ENCODE results near the gene LOXL3. TPM values are rescaled to one million over a fixed set of nuclear protein-coding genes. Genes with fewer than 3 reads are reported as not detected.

LOXL3 gene
- total RNA-seq, 1 experiment from 2014 or later, result 4.1 TPM

GRCh38 chr2:74576863-74577229 lies 23.1 kb upstream of the LOXL3 start:
- ChIA-PET RAD21 (ENCODE audit: low non-redundant PET in 1 of 2, low total read pairs in 2 of 2, uncharacterized antibody in 2 of 2, unreplicated experiment in 2 of 2) (interaction anchor here in 1 of 2 experiments (0.6 kb wide), 1 partner anchor 1056 kb away, joined by 3 read pairs; no protein-coding TSS in a partner anchor), POLR2A (no interaction called here), CTCF (no interaction called here)
- Histone ChIP-seq H3K36me3 (ENCODE audit: control insufficient read depth in 1 of 2, insufficient read depth in 2 of 2, low read length in 2 of 2) (peaks cover 0 to 2% of the 10 kb centered on the region in 2 experiments; a peak in 1 of 4 replicates), H2AFZ (ENCODE audit: low read depth, low read length, poor library complexity, severe bottlenecking) (no peak overlapping the region), H3K9ac (ENCODE audit: low read length) (no peak overlapping the region), H3K27me3 (ENCODE audit: insufficient read depth, low read length) (no peaks in the 10 kb centered on the region), H3K4me2 (ENCODE audit: low read length) (no peak overlapping the region), H3K27ac (ENCODE audit: low read depth, low read length) (no peak overlapping the region), H4K20me1 (ENCODE audit: insufficient read depth) (no peaks in the 10 kb centered on the region), H3K9me3 (ENCODE audit: control insufficient read depth in 1 of 2, insufficient read depth in 1 of 2, low read depth in 1 of 2, low read length in 2 of 2) (no peaks in the 10 kb centered on the region), H3K9me2 (ENCODE audit: insufficient read depth) (no peaks in the 10 kb centered on the region), H3K4me3 (replicated peaks in 1 of 2; ENCODE audit: low read depth in 1 of 2, low read length in 2 of 2) (no peak overlapping the region), H3K4me1 (ENCODE audit: control insufficient read depth in 1 of 2, insufficient read depth in 2 of 2, low read length in 2 of 2) (peaks cover 0 to 3% of the 10 kb centered on the region in 2 experiments; a peak in 1 of 4 replicates), H3K79me2 (ENCODE audit: insufficient read depth, low read length) (no peaks in the 10 kb centered on the region)
- BruUV-seq (replicated peaks), result no TSS peak
- no peak for ATAC-seq
- DNase-seq (ENCODE audit: low read depth, low spot score), result no peak
- TF ChIP-seq TCF7L2 (IDR thresholded peaks at IDR 0.05; ENCODE audit: borderline replicate concordance, extremely low read depth, insufficient read depth, insufficient read length) (no peak), JUND (IDR thresholded peaks at IDR 0.05) (no peak), POLR2AphosphoS5 (IDR thresholded peaks at IDR 0.05; ENCODE audit: low read depth, low read length) (no peak), ZFX (IDR thresholded peaks at IDR 0.05) (no peak), REST (IDR thresholded peaks at IDR 0.05; ENCODE audit: low read depth) (no peak), SRF (IDR thresholded peaks at IDR 0.05; ENCODE audit: low read depth) (no peak), ATF3 (IDR thresholded peaks at IDR 0.05) (no peak), ELF1 (IDR thresholded peaks at IDR 0.05; ENCODE audit: borderline replicate concordance, low read depth) (no peak), POLR2A (IDR thresholded peaks at IDR 0.05; ENCODE audit: borderline replicate concordance, extremely low read depth, insufficient read depth, insufficient read length) (no peak), YY1 (IDR thresholded peaks at IDR 0.05; ENCODE audit: extremely low read depth, insufficient replicate concordance, low read depth, low read length) (no peak), CEBPB (IDR thresholded peaks at IDR 0.05; ENCODE audit: low read depth) (no peak)
- intact Hi-C loops (cut with micrococcal nuclease), result no loop called here
